Activated naive CD4-positive, alpha-beta T cell treated with anti-CD3 and anti-CD28 coated beads, Interleukin-2, amount 50 U/mL, for 16 hours (primary cell): ENCODE results near the gene ARHGAP6.

Experiments
- DNase-seq: peaks from one replicate; pipeline ENCODE4 v3.0.0-alpha.2; 2020

Gene ARHGAP6

GRCh38 chrX:11342673-11343072 lies 323.0 kb downstream of the ARHGAP6 start:
- no peak for DNase-seq

DNA sequence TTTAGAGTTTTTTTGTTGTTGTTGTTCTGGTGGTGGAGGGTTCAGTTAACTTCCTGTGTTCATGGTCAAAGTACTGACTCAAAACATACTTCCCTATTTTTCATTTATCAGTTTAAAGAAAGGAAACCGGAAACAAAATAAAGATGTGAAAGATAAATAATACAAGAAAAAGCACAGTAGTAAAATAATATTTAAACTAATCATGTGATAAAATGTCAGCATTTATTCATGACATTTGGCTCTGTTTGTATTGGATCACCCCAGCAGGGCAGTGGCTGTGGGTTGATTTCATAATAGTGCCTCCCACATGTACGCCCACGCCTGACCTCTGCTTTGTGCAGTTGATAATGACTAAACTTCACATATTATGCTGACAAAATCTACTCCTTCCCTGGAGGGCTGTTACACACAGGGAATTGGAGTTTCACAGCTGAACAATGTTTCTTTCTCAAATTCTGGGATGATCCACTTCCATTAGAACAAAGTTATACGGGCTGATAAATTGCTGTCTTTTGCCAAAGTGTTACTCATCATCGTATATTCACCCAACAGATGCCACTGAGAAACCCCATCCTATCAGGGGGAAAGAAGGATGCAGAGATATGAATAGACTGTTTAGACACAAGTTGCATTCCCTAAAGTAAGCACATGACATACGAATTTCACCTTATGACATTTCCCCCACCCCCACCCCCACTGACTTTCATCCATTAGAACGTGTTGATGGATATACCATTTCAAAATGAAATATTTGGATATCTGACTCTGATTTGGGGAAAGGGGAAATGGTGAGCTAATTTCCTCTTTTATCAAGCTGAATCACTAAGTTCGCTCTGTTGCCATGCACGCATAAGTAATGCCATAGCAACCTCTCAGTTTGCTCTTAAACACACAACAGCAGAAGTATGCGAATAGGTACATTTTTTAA lies 324.2 kb downstream of the ARHGAP6 start:
- no peak for DNase-seq

DNA sequence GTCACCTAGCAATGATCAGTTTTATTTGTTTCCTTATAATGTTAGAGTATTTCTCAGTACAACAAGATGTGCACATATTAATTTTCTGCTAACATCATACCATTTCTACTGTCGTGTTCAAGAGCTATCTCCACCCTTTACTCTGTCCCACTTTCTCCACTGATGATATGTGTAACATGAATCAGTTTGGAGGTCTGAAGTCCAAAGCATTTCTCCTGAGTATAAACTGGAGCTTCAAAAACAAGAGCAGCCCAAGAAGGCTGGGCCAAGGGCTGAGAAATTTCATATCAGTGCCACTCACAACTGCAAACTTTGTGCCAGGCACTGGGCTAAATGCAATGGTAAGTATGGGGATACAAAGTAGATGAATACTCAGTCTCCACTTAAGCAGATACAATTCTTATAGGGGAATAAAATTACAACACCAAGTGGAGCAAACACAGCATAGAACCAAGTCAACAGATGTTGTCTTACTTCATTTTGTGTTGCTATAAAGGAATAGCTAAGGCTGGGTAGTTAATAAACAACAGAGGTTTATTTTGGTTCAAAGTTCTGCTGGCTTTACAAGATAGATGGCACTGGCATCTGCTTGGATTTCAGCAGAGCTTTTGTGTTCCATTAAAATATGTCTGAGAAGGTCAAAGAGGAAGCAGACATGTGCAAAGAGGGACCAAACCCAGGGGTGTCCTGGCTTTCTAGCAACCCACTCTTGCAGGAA lies 328.3 kb downstream of the ARHGAP6 start:
- no peak for DNase-seq

GRCh38 chrX:11336201-11336600 lies 329.5 kb downstream of the ARHGAP6 start:
- no peak for DNase-seq

- no peak for DNase-seq
These were observed 331.6 kb downstream of the ARHGAP6 start for GRCh38 chrX:11334165-11334564.

DNA sequence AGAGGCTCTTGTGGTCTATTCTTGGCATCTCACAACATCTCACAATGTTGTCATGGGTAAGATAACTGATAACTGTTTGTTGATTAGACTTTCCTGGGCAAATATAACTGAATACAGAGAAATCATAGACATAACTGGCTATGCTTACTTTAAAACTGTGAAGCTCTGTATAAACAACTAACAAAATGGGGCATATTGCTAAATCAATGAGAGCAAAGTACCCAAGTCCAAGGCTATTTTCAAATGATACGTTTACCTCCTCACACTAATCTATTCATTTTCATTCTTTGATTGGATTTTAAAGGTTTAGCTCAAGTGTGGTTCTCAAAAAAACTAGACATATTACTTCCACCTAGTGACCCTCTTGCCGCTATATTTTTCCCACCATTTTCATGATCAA lies 333.9 kb downstream of the ARHGAP6 start:
- no peak for DNase-seq

- no peak for DNase-seq
These were observed 336.7 kb downstream of the ARHGAP6 start for GRCh38 chrX:11329021-11329420.

DNA sequence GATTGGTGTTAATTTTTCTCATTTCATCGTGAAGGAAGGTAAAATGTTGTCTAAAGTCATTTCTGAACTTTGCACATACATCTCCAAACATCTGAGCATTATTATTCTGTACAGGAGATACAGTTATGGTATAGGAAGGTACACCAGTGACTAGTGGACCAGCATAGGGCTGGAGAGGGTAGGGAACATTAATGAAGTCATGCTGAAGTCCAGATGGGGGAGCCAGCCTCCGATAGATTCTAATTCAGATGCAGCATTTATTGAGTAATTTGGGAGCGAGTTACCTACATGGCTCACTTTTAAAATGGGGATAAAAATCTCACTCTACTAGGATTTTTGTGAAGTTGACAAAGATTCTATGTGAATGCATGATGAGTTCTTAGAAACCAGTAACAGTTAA lies 337.6 kb downstream of the ARHGAP6 start:
- no peak for DNase-seq

DNA sequence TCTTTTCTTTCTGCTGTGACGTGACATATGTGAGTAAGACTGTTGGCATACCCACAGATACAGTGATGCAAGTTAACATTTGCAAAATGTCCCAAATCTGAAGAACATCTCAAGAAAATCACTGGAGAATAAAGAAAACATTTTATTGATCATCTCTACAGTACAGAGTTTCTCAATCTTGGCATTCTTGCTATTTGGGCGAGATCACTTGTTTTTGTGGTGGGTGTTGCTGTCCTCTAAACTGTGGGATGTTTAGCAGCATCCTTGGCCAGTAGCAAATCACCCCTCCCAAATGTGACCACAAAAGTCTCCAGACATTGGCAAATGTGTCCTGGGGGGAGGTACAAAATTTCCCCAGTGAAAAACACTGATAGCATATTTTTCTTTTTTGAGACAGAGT lies 343.7 kb downstream of the ARHGAP6 start:
- DNase-seq: no peak

DNA sequence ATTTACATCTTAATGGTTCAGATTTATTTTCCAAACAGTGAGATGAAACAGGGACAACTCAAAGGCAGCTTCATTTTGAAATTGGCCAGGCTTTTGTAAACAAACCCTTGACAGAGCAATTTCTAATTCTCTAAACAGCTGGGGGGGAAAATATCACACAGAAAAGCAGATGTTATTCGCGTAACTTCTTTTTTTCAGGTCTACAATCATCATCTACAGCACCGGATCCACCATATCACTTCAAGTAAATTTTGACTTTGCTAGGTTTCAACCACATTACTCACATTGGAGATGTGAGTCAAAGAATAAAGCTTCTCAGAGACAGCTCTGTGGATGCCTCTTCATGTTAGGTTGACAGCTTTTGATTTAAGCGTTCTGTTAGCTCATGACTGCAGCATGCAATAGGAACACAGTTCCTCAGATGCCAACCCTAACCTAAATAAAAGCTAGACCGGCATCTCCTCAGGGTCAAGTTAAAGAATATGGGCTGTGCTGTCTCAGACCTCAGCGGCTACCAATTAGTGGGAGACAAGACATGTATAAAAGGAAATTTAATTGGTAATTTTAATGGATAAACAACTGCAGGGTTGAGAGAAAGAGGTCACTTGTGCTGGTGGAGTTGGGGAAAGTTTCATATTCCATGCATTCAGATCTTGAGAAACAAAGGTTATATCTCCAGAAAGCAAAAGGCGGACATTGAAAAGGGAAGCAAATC lies 345.8 kb downstream of the ARHGAP6 start:
- no peak for DNase-seq

DNA sequence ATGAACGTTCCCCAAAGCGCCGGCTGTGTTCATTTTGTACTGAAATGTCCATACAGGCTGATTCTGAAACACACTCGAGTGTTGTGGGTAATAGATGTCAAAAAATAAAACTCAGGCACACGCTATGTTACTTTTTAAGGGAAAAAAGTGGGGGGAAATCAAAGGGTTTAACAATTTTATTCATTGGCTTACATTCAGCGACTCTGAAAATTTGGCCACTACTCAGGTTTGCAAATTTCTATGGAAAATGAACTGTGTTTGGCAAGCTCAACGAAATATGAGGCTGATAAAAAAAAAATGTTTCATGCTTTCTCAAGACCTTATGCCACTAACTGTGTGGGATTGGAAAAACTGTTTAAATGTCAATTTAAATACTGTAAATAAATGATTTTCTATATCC lies 354.0 kb downstream of the ARHGAP6 start:
- no peak for DNase-seq

- DNase-seq: no peak
These were observed 356.5 kb downstream of the ARHGAP6 start for GRCh38 chrX:11309220-11309619.

DNA sequence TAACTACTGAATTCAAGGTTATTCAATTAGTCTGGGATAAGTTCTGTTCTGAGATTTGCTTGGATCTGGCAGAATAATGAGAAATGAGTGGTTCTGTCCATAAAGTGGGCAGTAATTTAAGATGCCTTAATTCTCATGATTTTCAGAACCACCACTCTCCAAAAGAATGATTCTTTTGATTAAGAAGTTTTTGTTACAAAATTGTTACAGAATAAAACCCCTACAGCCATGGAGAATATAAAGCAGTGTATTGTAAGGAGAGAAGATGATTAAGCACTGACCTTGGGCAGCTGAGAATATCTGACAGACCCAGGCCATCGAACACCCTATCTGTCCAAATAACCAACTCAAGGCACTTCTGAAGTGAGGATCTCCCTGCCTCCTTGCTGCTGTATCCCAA lies 360.1 kb downstream of the ARHGAP6 start:
- no peak for DNase-seq

DNA sequence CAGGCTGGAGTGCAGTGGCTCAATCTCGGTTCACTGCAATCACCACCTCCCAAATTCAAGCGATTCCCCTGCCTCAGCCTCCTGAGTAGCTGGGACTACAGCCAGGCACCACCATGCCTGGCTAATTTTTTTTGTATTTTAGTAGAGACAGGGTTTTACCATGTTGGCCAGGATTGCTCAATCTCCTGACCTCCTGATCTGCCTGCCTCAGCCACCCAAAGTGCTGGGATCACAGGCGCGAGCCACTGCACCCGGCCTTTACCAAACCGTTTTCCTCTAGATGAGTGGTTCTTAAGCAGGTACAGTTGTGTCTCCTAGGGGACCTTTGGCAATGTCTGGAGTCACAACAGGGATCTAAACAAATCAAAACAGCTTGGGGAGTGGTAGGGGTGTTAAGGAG lies 360.9 kb downstream of the ARHGAP6 start:
- no peak for DNase-seq

- DNase-seq: no peak
These were observed 367.1 kb downstream of the ARHGAP6 start for GRCh38 chrX:11298600-11298999.

DNA sequence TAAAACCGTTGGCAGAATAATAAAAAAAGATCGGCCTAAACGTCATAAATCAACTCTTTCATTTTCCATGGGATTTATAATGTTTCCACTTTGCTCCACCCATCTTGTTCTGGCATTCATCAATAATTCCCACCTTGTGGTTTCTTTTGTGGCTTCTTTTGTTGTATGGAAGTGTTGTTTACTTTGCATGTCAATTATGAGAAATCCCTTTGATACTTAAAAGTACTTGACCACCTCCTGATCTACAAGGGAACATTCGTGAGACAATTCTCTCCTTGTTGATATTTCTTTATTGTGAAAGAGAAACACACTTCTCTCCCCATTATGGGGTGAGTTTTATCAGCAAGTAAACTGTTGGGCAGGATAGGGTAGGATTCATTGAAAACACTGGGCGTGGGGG lies 369.7 kb downstream of the ARHGAP6 start:
- DNase-seq: no peak

DNA sequence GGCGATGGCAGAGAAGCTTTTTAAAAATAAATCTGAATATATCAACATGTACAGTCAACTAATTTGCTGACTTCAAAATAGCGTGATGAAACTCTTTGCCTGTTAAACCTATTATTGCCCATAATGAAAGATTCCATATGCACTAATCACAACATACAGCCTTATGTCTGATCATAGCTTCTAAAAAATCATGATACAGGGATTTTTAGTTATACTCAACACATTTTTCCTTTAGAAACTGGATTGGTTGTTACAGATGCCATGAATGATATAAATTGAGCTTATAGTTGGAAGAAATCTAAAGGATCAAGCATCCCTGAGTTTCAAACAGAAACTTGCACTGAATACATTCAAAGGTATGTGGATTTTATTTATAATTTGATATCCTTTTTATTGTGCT lies 372.6 kb downstream of the ARHGAP6 start, which contains the start of gene AMELX:
Gene AMELX (plus strand): TSS at position 301 of the 400 bp plus-strand sequence. CDS start 1,376 bp downstream, outside the sequence.
- DNase-seq: no peak

- no peak for DNase-seq
These were observed 375.2 kb downstream of the ARHGAP6 start for GRCh38 chrX:11290416-11291102.

- no peak for DNase-seq
These were observed 378.2 kb downstream of the ARHGAP6 start for GRCh38 chrX:11287505-11287904.

DNA sequence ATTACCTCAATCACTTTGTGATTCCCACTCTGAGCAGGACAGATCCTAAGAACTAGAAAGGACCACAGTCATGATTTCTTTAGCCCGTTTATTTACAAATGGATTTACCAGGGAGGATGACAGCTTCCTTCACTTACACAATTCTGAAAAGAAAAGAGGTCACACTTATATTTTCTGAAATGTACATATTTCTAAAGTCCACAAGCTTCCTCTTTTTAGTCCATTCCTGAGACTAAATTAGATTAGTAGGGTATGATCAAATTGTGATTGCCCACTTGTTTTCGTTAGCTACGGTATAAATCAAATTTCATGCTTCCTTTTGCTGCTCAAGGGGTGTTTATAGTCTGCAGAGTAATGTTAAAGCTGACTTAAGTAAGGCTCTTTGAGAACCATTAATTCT lies 380.1 kb downstream of the ARHGAP6 start:
- DNase-seq: no peak

DNA sequence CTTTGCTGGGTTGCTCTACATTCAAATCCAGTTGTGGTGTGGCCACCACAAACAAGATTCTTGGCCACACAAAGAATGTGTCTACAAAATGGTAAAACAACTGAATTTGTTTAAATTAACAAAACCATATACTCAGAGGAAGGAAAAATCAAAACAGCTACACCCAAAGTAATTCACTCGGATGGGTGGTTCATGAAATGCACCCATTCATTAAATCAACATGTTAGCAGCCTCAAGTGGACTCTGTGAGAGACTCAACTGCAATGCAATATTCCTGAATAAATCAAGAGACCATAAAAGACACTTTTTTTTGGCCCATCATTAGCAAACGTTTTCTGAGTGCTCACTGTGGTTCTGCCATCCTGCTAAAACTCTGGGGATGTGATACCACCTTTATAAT lies 383.7 kb downstream of the ARHGAP6 start:
- DNase-seq: no peak

- DNase-seq: no peak
These were observed 392.2 kb downstream of the ARHGAP6 start for GRCh38 chrX:11273544-11273943.

- no peak for DNase-seq
These were observed 392.9 kb downstream of the ARHGAP6 start for GRCh38 chrX:11272863-11273262.
